ENCODE results near the gene PURA. TPM values are rescaled to one million over a fixed set of nuclear protein-coding genes. Genes with fewer than 3 reads are reported as not detected.

PURA gene
- total RNA-seq = 6.1 and 22.4 TPM in 2 replicates

- DNase-seq (ENCODE audit: low read depth) = peak; percentile 80
These were observed at the start of gene PURA for GRCh38 chr5:140113699-140114263. PURA (plus strand) TSS chr5:140114109; CDS start chr5:140114182, 73 bp downstream.

GRCh38 chr5:140072812-140073211 is 41.1 kb upstream of the PURA start:
- DNase-seq (ENCODE audit: low read depth) = no peak

- DNase-seq (ENCODE audit: low read depth) = peak; percentile 11
These were observed 40.6 kb upstream of the PURA start for GRCh38 chr5:140073296-140073695.

GRCh38 chr5:140075371-140075770 is 38.5 kb upstream of the PURA start:
- DNase-seq (ENCODE audit: low read depth) = peak; percentile 41

- no peak for DNase-seq (ENCODE audit: low read depth)
These were observed 37.8 kb upstream of the PURA start for GRCh38 chr5:140076142-140076541.

- DNase-seq (ENCODE audit: low read depth) = no peak
These were observed 37.1 kb upstream of the PURA start for GRCh38 chr5:140076788-140077187.

GRCh38 chr5:140083120-140083519 is 30.8 kb upstream of the PURA start:
- DNase-seq (ENCODE audit: low read depth) = no peak

GRCh38 chr5:140083650-140084049 is 30.3 kb upstream of the PURA start:
- no peak for DNase-seq (ENCODE audit: low read depth)

- DNase-seq (ENCODE audit: low read depth) = peak; percentile 17
These were observed 29.4 kb upstream of the PURA start for GRCh38 chr5:140084541-140084940.

- no peak for DNase-seq (ENCODE audit: low read depth)
These were observed 23.7 kb upstream of the PURA start for GRCh38 chr5:140090251-140090650.

GRCh38 chr5:140093179-140093578 is 20.7 kb upstream of the PURA start:
- no peak for DNase-seq (ENCODE audit: low read depth)

- DNase-seq (ENCODE audit: low read depth) = no peak
These were observed 20.0 kb upstream of the PURA start for GRCh38 chr5:140093866-140094265.

- DNase-seq (ENCODE audit: low read depth) = no peak
These were observed 19.0 kb upstream of the PURA start for GRCh38 chr5:140094889-140095288.

GRCh38 chr5:140101179-140101578 is 12.7 kb upstream of the PURA start:
- no peak for DNase-seq (ENCODE audit: low read depth)

- DNase-seq (ENCODE audit: low read depth) = no peak
These were observed 10.8 kb upstream of the PURA start for GRCh38 chr5:140103154-140103553.

- DNase-seq (ENCODE audit: low read depth) = no peak
These were observed 9.8 kb upstream of the PURA start for GRCh38 chr5:140104100-140104499.

- peak; percentile 76 for DNase-seq (ENCODE audit: low read depth)
These were observed 7.8 kb upstream of the PURA start for GRCh38 chr5:140106101-140106500.

- DNase-seq (ENCODE audit: low read depth) = no peak
These were observed 7.1 kb upstream of the PURA start for GRCh38 chr5:140106805-140107311.

GRCh38 chr5:140107312-140108092 is 6.4 kb upstream of the PURA start:
- peak; percentile 71 for DNase-seq (ENCODE audit: low read depth)

- no peak for DNase-seq (ENCODE audit: low read depth)
These were observed 5.6 kb upstream of the PURA start for GRCh38 chr5:140108093-140109017.

- no peak for DNase-seq (ENCODE audit: low read depth)
These were observed 4.7 kb upstream of the PURA start for GRCh38 chr5:140109018-140109758.
